Astrocyte of the hippocampus (primary cell): ENCODE results near the gene HLA-DMB.

Experiments used
- DNase-seq: peaks from one replicate; pipeline ENCODE4 v3.0.0; 2011; ENCODE audit warnings: low read depth, low spot score

The HLA-DMB gene

DNA sequence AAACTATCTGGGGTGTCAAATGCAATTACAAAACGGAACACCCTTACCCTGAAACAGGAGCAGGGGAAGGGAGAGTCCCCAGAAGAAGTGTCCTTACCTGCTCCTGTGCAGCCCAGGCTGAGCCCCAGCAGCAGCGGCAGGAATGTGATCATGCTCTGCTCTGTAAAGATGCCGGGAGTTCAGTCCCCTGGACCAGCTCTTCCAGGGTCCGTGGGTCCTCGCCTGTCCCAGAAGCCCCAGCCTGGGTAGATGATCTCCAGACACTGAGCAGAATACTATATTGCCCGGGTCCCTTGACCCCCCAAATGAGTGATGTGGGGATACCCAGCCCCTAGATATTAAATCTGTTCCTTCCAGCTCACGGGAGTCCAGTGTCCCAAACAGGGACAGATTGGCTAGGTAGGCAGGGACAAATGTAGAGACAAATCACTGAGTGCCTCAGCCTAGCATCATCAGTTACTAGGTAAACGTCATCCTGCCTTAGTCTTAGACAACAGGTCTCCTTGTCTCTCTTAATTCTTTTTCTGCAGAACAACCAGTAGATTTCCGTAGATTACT, at the start of gene HLA-DMB:
TSS of gene HLA-DMB (minus strand) at position 373 of the 558 bp plus-strand sequence. CDS start at position 152, 221 bp downstream.
- DNase-seq = peak; percentile 87

DNA sequence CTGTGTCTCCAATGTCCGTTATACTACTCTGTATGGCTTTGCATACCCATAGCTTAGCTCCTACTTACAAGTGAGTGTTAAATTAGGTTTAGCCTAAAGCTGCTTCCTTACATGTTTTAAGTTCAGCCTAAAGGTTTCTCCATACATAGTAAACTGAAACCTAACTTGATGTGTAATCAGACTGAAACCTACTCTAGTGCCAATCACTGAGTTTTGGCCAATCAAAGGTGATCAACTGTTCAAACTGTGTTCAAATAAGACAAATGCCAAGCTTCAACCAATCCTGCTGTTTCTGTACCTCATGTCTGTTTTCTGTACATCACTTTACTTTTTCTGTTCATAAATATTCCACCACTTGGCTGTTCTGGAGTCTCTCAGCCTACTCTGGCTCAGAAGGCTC, 48.5 kb upstream of the HLA-DMB start:
- DNase-seq = no peak

DNA sequence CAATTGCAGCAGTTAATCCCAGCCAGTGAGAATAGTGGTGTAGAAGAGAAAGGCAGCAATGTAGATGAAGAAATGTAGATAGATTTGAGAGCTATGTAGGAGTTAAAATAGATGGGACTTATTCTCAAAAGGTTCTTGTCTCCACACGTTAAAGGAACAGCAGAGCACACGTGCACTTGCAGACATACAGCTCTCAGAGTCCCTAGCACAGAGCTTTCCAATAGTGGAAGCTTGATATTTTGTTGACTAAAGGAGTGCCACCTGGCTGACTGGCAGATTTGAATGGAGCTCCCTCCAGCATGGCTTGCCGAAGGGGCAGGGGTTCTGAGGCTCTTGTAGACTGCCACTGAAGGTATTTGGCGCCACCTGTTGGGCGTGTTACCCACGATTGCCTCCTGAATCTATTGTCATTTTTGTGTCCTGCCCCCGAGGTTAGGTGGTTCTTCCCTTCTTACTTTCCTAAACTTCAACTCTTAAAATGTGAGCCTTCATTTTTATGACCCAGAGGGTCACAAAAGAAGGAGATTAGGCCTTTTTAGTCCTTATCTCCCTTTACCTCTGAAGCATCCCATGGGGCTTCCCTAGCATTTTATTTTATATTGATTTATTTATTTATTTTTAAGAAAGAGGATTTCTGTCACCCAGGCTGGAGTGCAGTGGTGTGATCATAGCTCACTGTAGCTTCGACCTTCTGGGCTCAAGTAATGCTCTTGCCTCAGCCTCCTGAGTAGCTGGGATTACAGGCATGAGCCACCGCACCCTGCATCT, 44.0 kb upstream of the HLA-DMB start:
- DNase-seq = peak; percentile 88

DNA sequence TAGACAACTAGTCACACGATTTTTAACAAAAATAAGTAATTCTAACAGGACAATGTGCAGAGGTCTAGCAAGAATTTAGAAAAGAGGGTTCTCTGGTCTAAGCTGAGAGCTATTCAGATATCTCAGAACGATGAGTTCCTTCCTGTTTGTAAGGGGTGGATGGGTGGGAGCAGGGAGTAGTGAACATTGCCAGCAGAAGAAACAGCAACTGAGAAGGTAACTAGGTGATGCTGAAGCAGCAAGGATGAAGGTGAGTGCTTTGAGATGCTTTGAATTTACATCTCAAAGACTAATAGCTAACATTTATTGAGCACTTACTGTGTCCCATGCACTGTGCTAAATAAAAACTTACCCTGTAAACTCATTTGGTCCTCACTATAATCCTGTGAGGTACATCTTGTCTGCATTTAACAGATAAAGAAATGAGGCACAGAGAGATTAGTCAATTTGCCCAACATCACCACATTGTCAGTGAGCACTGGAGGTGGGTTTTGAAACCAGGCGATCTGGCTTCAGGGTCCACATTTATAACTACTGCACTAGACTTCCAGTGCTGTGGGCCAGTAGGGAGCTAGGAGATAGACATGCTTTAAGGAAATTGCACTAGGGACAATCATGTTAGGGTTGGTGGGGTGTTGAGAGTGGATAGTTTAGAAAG, 43.3 kb upstream of the HLA-DMB start:
- no peak for DNase-seq

DNA sequence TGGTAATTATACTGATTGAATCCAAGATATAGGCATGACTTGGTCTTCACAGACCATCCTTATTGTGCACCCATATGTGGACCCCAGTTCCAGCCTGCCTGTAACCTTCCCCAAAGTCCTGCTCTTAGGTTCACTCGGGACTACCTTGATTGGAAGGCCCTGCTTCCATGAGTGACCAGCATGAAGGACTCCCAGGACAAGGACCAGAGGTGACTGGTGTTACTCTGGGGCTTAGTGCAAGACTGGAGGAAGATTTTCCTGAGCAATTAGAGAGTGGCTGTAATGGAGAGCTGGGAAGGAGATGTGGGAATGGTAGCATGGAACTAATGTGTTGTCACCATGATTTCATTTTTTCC, 42.6 kb upstream of the HLA-DMB start:
- DNase-seq = no peak

DNA sequence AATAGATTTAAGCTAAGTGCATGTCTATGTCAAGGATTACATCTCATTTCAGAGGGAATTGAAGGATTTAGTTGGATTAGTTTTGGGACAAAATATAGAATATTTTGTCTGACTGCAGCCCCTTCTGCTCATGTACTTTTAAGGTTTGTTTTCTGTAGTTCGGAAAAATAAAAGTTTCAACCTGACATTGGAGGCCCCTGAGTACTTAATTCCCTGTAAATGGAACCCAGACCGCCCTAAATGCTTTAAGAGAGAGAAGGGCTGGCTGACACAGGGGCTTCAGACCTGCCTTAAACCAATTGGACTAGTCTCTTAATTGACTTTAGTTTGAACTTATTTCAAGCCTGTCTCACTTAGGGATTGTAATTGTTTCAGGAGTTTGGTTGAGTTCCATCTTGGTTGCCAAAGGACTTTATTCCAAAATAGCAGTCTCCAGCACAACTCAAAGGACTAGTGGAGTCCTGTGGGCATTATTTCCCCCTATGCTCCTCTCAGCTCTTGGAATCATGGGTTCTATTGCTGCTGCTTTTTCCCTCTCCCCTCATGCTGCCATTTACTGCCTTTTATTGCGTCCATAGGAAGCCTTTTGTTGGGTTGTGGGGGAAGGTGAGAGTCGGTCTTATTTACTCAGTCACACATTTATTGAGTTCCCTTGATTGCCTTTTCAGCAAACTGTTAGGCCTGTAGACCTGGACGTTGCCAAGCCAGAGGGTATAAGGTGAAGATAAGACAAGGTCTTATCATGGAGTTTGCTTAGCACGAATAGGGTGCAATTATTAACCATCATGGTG, 42.1 kb upstream of the HLA-DMB start:
- no peak for DNase-seq

DNA sequence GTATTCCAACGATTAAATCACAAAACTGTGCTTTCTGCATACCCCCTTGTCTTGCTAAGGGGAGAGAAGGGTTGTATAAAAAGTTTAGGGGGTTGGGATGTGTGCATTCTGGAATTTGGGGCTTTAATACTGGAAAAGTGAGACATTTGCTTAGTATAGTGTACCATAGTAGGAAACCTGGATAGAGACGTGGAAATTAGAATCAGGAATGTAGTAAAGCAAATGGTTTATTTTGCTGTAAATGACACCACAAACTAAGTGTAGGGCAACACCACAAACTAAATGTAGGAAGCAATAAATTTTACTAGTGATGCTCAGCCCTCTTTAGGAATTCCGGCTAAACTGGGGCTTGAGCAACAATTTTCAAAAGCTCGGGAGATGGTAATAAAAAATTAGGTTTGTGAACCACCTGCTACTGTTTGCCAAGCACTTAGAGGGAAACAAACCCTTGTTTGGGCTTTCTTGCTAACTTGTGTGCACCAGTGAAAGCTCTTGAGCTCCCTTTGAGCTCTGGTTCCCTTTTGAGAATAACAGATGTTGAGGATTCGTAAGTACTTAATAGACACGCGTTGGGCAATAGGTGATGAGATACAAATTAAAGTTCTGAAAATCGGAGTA, 41.4 kb upstream of the HLA-DMB start:
- DNase-seq = no peak

DNA sequence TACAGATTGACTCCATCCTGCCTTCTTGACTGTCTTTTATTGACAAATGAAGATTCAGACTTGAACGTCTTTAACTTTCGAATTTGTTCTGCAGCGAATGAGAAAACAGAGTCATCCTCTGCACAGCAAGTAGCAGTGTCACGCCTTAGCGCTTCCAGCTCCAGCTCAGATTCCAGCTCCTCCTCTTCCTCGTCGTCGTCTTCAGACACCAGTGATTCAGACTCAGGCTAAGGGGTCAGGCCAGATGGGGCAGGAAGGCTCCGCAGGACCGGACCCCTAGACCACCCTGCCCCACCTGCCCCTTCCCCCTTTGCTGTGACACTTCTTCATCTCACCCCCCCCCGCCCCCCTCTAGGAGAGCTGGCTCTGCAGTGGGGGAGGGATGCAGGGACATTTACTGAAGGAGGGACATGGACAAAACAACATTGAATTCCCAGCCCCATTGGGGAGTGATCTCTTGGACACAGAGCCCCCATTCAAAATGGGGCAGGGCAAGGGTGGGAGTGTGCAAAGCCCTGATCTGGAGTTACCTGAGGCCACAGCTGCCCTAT, 39.7 kb upstream of the HLA-DMB start:
- DNase-seq = no peak

DNA sequence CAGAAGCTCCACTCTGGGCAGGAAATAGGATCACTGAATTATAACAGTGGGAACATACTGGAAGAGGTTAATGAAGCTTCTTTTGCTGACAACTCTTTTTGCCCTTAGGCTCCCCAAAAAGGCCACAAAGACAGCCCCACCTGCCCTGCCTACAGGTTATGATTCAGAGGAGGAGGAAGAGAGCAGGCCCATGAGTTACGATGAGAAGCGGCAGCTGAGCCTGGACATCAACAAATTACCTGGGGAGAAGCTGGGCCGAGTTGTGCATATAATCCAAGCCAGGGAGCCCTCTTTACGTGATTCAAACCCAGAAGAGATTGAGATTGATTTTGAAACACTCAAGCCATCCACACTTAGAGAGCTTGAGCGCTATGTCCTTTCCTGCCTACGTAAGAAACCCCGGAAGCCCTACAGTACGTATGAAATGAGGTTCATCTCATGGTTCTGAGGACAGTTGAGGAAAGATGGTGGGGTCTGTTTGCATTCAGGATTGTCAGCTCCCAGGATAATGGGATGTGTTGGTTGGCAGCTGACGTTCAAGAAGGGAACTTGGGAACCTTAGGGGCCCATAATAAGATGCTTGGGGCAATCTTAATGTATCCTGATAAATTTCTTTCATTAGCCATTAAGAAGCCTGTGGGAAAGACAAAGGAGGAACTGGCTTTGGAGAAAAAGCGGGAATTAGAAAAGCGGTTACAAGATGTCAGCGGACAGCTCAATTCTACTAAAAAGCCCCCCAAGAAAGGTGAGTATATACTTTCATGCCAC, 39.1 kb upstream of the HLA-DMB start:
- no peak for DNase-seq

DNA sequence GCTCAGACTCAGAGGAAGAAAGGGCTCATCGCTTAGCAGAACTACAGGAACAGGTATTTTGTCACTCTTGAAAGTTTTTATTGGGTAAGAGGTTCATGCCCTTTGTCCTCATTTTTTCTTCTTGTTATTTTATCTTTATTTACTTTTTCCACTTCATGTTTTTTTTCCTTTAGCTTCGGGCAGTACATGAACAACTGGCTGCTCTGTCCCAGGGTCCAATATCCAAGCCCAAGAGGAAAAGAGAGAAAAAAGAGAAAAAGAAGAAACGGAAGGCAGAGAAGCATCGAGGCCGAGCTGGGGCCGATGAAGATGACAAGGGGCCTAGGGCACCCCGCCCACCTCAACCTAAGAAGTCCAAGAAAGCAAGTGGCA, 37.1 kb upstream of the HLA-DMB start:
- DNase-seq = no peak

DNA sequence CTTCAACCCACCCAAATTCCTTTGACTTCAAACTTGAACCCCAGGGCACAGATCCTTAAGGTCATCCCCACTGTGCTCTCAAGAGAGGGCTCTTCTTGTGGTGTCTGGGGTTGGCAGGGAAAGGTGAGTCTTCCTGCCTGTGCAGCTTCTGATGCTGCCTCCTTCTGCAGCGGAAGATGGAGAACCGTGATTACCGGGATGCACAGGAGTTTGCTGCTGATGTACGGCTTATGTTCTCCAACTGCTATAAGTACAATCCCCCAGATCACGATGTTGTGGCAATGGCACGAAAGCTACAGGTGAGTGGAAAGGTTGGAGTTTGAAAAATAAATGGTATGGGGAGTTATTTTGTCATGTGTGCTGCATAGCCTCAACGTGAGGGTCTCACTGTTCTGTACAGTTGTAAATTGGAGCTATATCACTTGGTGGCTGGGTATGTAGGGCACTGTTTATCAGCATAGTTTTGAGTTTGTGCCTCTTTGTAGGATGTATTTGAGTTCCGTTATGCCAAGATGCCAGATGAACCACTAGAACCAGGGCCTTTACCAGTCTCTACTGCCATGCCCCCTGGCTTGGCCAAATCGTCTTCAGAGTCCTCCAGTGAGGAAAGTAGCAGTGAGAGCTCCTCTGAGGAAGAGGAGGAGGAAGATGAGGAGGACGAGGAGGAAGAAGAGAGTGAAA, 36.6 kb upstream of the HLA-DMB start:
- no peak for DNase-seq

DNA sequence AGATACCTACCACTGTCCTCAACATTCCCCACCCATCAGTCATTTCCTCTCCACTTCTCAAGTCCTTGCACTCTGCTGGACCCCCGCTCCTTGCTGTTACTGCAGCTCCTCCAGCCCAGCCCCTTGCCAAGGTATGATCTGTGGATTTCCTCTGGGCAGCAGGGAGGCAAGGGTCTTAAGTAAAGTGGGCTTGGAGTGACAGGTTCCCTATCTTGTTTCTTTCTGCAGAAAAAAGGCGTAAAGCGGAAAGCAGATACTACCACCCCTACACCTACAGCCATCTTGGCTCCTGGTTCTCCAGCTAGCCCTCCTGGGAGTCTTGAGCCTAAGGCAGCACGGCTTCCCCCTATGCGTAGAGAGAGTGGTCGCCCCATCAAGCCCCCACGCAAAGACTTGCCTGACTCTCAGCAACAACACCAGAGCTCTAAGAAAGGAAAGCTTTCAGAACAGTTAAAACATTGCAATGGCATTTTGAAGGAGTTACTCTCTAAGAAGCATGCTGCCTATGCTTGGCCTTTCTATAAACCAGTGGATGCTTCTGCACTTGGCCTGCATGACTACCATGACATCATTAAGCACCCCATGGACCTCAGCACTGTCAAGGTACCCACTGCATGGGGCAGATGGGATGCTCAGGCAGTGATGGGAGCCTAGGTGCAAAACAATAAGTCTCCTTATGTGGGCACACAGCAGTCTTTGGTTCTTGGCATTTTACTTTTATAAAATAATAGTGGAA, 35.7 kb upstream of the HLA-DMB start:
- DNase-seq = no peak

DNA sequence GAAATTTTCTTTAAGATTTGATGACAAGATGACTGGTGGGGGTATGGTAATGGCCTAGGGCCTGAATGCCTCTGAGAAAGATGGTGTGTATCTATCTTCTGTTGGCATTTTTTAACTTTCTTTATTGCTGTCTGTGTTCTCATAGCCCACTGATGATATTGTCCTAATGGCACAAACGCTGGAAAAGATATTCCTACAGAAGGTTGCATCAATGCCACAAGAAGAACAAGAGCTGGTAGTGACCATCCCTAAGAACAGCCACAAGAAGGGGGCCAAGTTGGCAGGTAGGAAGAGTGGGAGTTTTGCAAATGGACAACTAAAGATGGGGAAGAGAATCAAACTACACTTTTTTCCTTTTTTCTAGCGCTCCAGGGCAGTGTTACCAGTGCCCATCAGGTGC, 35.1 kb upstream of the HLA-DMB start:
- DNase-seq = no peak

DNA sequence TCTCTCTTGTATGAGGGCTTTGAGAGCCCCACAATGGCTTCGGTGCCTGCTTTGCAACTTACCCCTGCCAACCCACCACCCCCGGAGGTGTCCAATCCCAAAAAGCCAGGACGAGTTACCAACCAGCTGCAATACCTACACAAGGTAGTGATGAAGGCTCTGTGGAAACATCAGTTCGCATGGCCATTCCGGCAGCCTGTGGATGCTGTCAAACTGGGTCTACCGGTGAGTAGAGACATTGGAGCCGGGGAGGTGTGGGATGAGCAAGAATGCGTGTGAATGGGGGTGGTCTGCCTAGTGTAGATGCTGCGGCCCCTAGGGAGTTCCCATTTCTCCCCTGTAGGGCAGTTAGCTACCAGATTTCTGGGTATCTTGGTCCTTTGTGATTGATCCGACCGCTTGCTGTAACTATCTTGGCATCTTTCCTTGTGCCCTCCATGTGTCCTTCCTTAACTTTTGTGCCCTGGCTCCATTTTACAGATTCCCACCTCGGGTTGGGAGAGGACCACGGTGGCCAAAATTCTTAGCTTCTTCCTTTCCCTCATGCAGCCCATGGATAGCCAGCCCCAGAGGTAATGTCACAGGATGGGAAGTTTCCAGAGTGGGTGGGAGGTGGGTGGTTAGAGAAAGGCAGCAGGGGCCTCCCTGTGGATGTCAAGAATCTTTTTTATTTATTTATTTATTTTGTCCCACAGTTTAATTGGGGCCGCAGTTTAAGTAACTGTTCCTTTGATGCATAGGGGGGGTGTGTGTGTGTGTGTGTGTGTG, 33.9 kb upstream of the HLA-DMB start:
- no peak for DNase-seq

DNA sequence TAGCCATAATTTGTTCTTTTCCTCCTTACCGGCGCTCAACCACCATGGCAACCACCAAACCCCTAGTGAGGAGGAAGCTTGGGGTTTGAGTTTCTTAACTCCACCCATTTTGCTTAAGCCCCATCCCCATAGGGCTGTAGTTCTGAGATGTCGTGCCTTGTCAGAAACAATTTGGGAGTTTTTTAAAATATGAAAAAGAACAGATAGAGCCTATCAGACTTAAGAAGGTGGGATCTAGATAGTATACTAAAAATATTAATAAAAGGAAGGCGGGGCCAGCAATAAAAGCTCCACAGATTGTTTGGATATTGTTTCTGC, 33.1 kb upstream of the HLA-DMB start:
- DNase-seq = peak; percentile 63

DNA sequence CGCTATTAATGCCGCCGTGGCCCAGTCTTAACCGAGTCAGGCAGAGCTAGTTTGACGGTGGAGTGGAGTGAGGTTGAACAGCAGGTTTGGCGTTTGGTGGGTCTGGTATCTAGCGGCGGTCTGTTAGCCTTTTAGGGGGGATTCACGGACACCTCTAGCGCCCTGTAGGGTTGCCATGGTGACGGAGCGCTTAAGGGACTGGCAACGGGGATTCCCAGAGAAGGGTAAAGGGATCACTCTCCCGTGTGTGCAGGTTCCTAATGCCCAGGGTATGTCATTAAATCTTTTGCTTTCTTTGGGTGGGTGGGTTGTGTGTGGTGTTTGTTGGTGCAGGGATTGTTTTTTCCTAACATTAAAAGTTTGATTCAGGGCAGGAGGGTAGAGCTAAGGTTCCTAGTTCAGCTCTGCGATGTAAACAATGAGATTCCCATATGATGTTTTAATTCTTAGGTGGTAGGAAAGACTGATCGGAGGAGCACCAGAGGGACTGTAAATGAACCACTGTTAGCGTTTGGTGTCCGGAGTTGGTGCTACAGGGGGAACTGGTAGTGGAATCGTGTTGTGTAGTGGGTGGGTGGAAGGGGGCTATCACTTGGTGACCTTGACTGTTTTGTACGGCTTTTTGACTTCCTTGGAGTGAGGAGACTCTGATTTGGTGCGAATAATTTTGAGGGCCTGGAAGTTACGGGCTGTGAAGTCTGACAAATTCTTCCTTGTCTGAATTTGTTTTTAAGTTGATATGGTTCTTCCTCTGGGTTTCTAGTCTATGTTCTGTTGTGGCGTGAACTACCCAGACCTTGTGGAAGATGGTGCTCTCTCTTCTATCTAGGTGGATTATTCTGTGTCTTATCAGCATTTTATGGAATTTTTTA, 32.6 kb upstream of the HLA-DMB start:
- DNase-seq = peak; percentile 60

DNA sequence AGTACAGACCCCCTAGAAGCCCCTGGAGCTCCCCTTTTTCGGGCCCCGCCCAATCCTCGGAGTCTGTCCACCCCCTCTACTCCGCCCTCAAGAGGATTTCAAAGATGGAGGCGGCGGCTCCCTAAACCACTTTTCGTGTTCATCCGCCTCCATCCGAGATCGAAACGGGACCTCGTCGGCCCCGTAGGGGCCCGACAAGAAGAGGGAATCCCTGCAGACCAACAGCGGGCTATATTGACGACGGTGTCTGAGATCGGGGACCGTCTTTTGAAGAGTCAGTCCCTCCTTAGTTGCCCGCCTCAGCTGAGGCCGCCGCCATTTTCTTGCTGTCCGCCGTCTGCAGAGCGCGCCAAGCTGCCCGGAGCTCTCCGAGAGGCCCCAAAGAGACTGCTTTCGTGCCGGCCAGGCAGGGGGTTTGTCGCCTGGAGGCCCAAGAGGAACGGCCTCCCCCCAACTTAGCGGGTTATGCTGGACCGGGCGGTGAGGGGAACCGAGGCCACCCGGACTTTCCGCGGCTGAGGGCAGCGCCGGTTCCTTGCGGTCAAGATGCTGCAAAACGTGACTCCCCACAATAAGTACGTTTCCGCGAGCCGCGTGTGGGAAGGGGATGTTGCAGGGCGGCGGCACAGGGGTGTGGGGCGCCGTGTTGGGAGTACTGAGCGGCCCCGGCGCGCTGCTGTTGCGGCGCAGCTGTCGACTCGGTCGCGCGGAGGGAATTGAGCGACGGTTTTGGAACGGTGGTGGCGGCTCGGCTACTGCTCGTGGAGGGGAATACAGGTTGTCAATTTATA, 31.7 kb upstream of the HLA-DMB start:
- peak; percentile 32 for DNase-seq
